NCI-H1930 (cell line): Measurements from ENCODE around the gene BTC.
"Not testable (repeated sequence)": the region's sequence is repeated elsewhere in the genome, so short reads cannot be mapped to it uniquely, and the experiment has no call there.

Source experiments
- DNase-seq, 2 experiments: peaks; one replicate each; lab custom pipeline; 2025; lab: John Stamatoyannopoulos, UW

The BTC gene

GRCh38 chr4:74758551-74759145 is 35.7 kb downstream of the BTC start:
- no peak for DNase-seq

- DNase-seq: no peak
Observed at GRCh38 chr4:74757136-74757535, 37.2 kb downstream of the BTC start.

- no peak for DNase-seq
Observed at GRCh38 chr4:74755486-74755885, 38.8 kb downstream of the BTC start.

GRCh38 chr4:74754218-74754617 is 40.1 kb downstream of the BTC start:
- no peak for DNase-seq

- no peak for DNase-seq
Observed at GRCh38 chr4:74752798-74753197, 41.5 kb downstream of the BTC start.

GRCh38 chr4:74751856-74752255 is 42.5 kb downstream of the BTC start:
- no peak for DNase-seq

GRCh38 chr4:74751247-74751646 is 43.1 kb downstream of the BTC start:
- no peak for DNase-seq

GRCh38 chr4:74742185-74742584 is 52.1 kb downstream of the BTC start:
- DNase-seq: no peak

GRCh38 chr4:74738464-74739143 is 55.7 kb downstream of the BTC start:
- DNase-seq: no peak

- no peak for DNase-seq
Observed at GRCh38 chr4:74734995-74735394, 59.3 kb downstream of the BTC start.

GRCh38 chr4:74733756-74734155 is 60.6 kb downstream of the BTC start:
- no peak for DNase-seq

- no peak for DNase-seq
Observed at GRCh38 chr4:74724979-74725378, 69.3 kb downstream of the BTC start.

GRCh38 chr4:74716436-74716765 is 77.9 kb downstream of the BTC start:
- no peak for DNase-seq

GRCh38 chr4:74715706-74716435 is 78.5 kb downstream of the BTC start:
- DNase-seq: no peak

GRCh38 chr4:74714611-74715130 is 79.7 kb downstream of the BTC start:
- DNase-seq: no peak

GRCh38 chr4:74708135-74708534 is 86.2 kb downstream of the BTC start:
- DNase-seq: not testable (repeated sequence)
